ENCODE results near the gene FKBP1A. TPM values are rescaled to one million over a fixed set of nuclear protein-coding genes. Genes with fewer than 3 reads are reported as not detected.
A peak's percentile ranks its signal among the peaks of the same experiment; 100 is the strongest.
"Not testable (repeated sequence)": the region's sequence is repeated elsewhere in the genome, so short reads cannot be mapped to it uniquely, and the experiment has no call there.

FKBP1A gene
- total RNA-seq, 1 donor from 2014 or later = 187 TPM

GRCh38 chr20:1357921-1358671, 34.8 kb downstream of the FKBP1A start:
- Mint-ChIP-seq H3K9me3 (ENCODE audit: unreplicated experiment) (peaks cover 11% of the 10 kb centered on the region), H3K4me3 (ENCODE audit: unreplicated experiment) (no peak overlapping the region)
- no peak for TF ChIP-seq CTCF (IDR thresholded peaks at IDR 0.05)

GRCh38 chr20:1353956-1354355, 38.9 kb downstream of the FKBP1A start:
- no peak for TF ChIP-seq CTCF (IDR thresholded peaks at IDR 0.05)
- Mint-ChIP-seq H3K4me3 (ENCODE audit: unreplicated experiment) (no peak overlapping the region), H3K4me1 (ENCODE audit: unreplicated experiment) (peaks cover 3% of the 10 kb centered on the region), H3K27me3 (ENCODE audit: unreplicated experiment) (no peaks in the 10 kb centered on the region), H3K36me3 (ENCODE audit: unreplicated experiment) (peaks cover 63% of the 10 kb centered on the region), H3K27ac (ENCODE audit: unreplicated experiment) (no peak overlapping the region), H3K9me3 (ENCODE audit: unreplicated experiment) (peaks cover 27% of the 10 kb centered on the region)
- DNase-seq (ENCODE audit: extremely low spot score, unreplicated experiment) = no peak

More at GRCh38 chr20:1357921-1358671, 34.8 kb downstream of the FKBP1A start:
- Mint-ChIP-seq H3K27ac (ENCODE audit: unreplicated experiment) (no peak overlapping the region), H3K27me3 (ENCODE audit: unreplicated experiment) (no peaks in the 10 kb centered on the region), H3K36me3 (ENCODE audit: unreplicated experiment) (peaks cover 55% of the 10 kb centered on the region), H3K4me1 (ENCODE audit: unreplicated experiment) (no peaks in the 10 kb centered on the region)
- DNase-seq (ENCODE audit: extremely low spot score, unreplicated experiment) = no peak

GRCh38 chr20:1346315-1346969, 46.4 kb downstream of the FKBP1A start:
- peaks cover 39% of the 10 kb centered on the region for H3K9me3 Mint-ChIP-seq (ENCODE audit: unreplicated experiment)

GRCh38 chr20:1345756-1346093, 47.1 kb downstream of the FKBP1A start:
- DNase-seq (ENCODE audit: extremely low spot score, unreplicated experiment) = no peak
- no peak for TF ChIP-seq CTCF (IDR thresholded peaks at IDR 0.05)
- H3K27ac Mint-ChIP-seq (ENCODE audit: unreplicated experiment) = no peak overlapping the region
- H3K36me3 Mint-ChIP-seq (ENCODE audit: unreplicated experiment) = peaks cover 13% of the 10 kb centered on the region
- H3K27me3 Mint-ChIP-seq (ENCODE audit: unreplicated experiment) = no peaks in the 10 kb centered on the region
- H3K4me1 Mint-ChIP-seq (ENCODE audit: unreplicated experiment) = peaks cover 5% of the 10 kb centered on the region
- H3K9me3 Mint-ChIP-seq (ENCODE audit: unreplicated experiment) = peaks cover 32% of the 10 kb centered on the region
- no peak overlapping the region for H3K4me3 Mint-ChIP-seq (ENCODE audit: unreplicated experiment)

More at GRCh38 chr20:1346315-1346969, 46.4 kb downstream of the FKBP1A start:
- TF ChIP-seq CTCF (IDR thresholded peaks at IDR 0.05) = no peak
- Mint-ChIP-seq H3K36me3 (ENCODE audit: unreplicated experiment) (peaks cover 20% of the 10 kb centered on the region), H3K27me3 (ENCODE audit: unreplicated experiment) (no peaks in the 10 kb centered on the region), H3K4me1 (ENCODE audit: unreplicated experiment) (peaks cover 7% of the 10 kb centered on the region), H3K4me3 (ENCODE audit: unreplicated experiment) (no peak overlapping the region), H3K27ac (ENCODE audit: unreplicated experiment) (no peak overlapping the region)
- DNase-seq (ENCODE audit: extremely low spot score, unreplicated experiment) = no peak

GRCh38 chr20:1345030-1345755, 47.7 kb downstream of the FKBP1A start:
- peak; percentile 49 for DNase-seq (ENCODE audit: extremely low spot score, unreplicated experiment)
- no peaks in the 10 kb centered on the region for H3K27me3 Mint-ChIP-seq (ENCODE audit: unreplicated experiment)
- H3K36me3 Mint-ChIP-seq (ENCODE audit: unreplicated experiment) = peaks cover 9% of the 10 kb centered on the region
- TF ChIP-seq CTCF (IDR thresholded peaks at IDR 0.05) = no peak
- H3K4me3 Mint-ChIP-seq (ENCODE audit: unreplicated experiment) = no peak overlapping the region
- peaks cover 28% of the 10 kb centered on the region for H3K9me3 Mint-ChIP-seq (ENCODE audit: unreplicated experiment)
- no peak overlapping the region for H3K27ac Mint-ChIP-seq (ENCODE audit: unreplicated experiment)
- peaks cover 5% of the 10 kb centered on the region for H3K4me1 Mint-ChIP-seq (ENCODE audit: unreplicated experiment)

GRCh38 chr20:1343446-1344124, 49.3 kb downstream of the FKBP1A start:
- H3K27ac Mint-ChIP-seq (ENCODE audit: unreplicated experiment); H3K4me1 Mint-ChIP-seq (ENCODE audit: unreplicated experiment); DNase-seq (ENCODE audit: extremely low spot score, unreplicated experiment); H3K4me3 Mint-ChIP-seq (ENCODE audit: unreplicated experiment); H3K27me3 Mint-ChIP-seq (ENCODE audit: unreplicated experiment); H3K36me3 Mint-ChIP-seq (ENCODE audit: unreplicated experiment): not testable (repeated sequence)
- peaks cover 23% of the 10 kb centered on the region for H3K9me3 Mint-ChIP-seq (ENCODE audit: unreplicated experiment)
